Measurements from ENCODE around the gene CASTOR1. TPM values are rescaled to one million over a fixed set of nuclear protein-coding genes. Genes with fewer than 3 reads are reported as not detected.

The CASTOR1 gene
- total and polyA plus RNA-seq, 12 donors = 2.8 to 14.7 (median 6.2) TPM

DNA sequence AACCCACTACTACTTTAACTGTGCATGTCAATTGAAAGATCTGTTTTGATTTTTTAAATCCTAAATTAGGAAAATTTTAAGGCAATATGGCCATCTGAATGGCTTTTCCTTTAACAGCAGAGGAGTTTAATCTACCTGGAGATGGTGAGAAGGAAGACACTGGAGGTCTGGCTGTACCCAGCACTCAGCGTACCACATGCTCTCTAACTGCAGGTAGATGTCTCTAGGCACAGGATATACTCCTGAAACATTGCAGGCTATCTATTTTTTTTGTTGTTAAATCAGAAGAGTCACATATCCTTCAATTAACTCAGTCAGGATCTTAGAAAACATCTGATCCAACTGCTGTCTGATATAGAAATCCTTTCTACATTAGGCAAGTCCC lies 17.3 kb upstream of the CASTOR1 start:
- intact Hi-C loops (cut with DNase I) = no loop called here
- peak overlapping the region in 9 of 10 donors; percentile 67 to 92 (median 82) for H3K27ac ChIP-seq

DNA sequence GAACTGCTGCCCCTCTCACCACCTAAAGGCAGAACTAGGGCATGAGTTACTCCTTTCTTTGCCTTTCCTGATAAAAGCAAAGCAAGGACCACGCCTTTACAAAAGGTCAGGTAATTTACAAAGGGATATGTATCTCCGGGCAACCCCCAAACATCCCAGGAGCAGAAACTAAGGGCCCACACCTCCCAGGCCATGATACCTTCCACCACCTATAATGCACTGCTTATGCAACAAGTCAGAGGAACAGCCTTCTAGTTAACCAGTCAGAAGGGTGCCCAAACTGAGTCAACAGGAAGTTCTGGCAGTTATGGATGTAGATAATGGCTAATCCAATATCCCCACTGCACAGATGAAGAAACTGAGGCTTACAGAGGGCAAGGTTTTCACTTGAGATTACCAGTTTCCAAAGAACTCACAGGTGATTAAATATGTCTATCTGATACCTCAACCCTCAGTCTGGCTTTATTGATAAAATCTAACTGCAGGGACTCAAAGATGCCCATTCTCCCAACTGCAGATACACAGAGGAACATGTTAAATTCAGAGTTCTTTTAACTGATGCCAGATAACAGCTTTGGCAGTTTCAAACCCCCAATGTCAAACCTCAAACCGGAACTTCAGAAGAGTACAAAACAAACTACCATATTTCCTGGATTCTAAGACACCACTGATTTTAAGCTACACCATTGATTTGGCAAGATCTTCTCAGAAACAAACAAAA lies 16.8 kb upstream of the CASTOR1 start:
- ATAC-seq = no peak
- DNase-seq = no peak
- peak overlapping the region in 3 of 10 donors; percentile 3 to 26 (median 7) for H3K4me3 ChIP-seq
- 52 to 63% methylated on average over 3 of the region's 3 CpGs for WGBS, 2 donors
- intact Hi-C loops (cut with DNase I) = loop anchor here in 2 of 10 donors (2.0 kb wide), 3 partner anchors 15 to 21 kb away; partner anchors contain the start of gene TBC1D10A (in 1 of the 2)
- H3K4me1 ChIP-seq = peaks cover 47 to 100% (median 98%) of the 10 kb centered on the region in 9 donors
- peak overlapping the region; percentile 42 to 92 (median 80) for H3K27ac ChIP-seq
- TF ChIP-seq, protein P1, sequence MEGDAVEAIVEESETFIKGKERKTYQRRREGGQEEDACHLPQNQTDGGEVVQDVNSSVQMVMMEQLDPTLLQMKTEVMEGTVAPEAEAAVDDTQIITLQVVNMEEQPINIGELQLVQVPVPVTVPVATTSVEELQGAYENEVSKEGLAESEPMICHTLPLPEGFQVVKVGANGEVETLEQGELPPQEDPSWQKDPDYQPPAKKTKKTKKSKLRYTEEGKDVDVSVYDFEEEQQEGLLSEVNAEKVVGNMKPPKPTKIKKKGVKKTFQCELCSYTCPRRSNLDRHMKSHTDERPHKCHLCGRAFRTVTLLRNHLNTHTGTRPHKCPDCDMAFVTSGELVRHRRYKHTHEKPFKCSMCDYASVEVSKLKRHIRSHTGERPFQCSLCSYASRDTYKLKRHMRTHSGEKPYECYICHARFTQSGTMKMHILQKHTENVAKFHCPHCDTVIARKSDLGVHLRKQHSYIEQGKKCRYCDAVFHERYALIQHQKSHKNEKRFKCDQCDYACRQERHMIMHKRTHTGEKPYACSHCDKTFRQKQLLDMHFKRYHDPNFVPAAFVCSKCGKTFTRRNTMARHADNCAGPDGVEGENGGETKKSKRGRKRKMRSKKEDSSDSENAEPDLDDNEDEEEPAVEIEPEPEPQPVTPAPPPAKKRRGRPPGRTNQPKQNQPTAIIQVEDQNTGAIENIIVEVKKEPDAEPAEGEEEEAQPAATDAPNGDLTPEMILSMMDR (IDR thresholded peaks at IDR 0.05) = no peak
- H3K36me3 ChIP-seq = peaks cover 0 to 25% (median 0%) of the 10 kb centered on the region in 9 donors
- no peaks in the 10 kb centered on the region for H3K27me3 ChIP-seq
- no peaks in the 10 kb centered on the region for H3K9me3 ChIP-seq

More for the DNA sequence above, 17.3 kb upstream of the CASTOR1 start:
- no peaks in the 10 kb centered on the region for H3K27me3 ChIP-seq
- peaks cover 50 to 100% (median 98%) of the 10 kb centered on the region in 9 donors for H3K4me1 ChIP-seq
- DNase-seq (no peak), ATAC-seq (no peak)
- no peaks in the 10 kb centered on the region for H3K9me3 ChIP-seq
- H3K36me3 ChIP-seq = peaks cover 0 to 23% (median 0%) of the 10 kb centered on the region in 9 donors
- TF ChIP-seq, protein P1 (IDR thresholded peaks at IDR 0.05) = no peak
- WGBS, 2 donors = 93 to 97% methylated on average over 1 of the region's 1 CpG
- H3K4me3 ChIP-seq = peak overlapping the region in 1 of 10 donors; percentile 0

DNA sequence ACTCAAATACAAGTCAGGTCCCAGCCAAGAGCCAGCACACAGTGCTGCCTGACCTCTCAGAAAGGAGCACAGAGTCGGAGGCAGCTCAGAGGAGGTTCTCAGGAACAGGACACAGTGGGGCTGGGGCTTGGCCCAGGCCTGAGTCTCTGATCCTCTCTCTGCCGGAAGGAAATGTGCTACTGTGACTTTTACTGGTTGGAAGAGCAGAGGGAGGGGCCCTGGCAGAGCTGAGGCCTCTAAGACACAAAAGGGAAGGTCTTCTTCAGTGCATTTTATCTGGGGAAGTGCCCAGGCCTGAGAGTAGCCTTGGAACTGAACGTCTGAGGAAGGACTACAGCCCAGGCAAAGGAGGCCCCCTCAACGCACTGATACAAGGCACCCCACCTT lies 16.2 kb upstream of the CASTOR1 start:
- TF ChIP-seq, protein P1 (IDR thresholded peaks at IDR 0.05) = no peak
- Histone ChIP-seq H3K27me3 (no peaks in the 10 kb centered on the region), H3K4me3 (peak overlapping the region in 3 of 10 donors; percentile 3 to 26 (median 7)), H3K4me1 (peaks cover 41 to 100% (median 98%) of the 10 kb centered on the region in 9 donors), H3K36me3 (peaks cover 0 to 31% (median 0%) of the 10 kb centered on the region in 9 donors), H3K27ac (peak overlapping the region; percentile 67 to 92 (median 80)), H3K9me3 (no peaks in the 10 kb centered on the region)
- ATAC-seq (peak; percentile 77 to 90 (median 84)), DNase-seq (peak; percentile 68 to 78)
- intact Hi-C loops (cut with DNase I) = loop anchor here in 2 of 10 donors (2.0 kb wide), 3 partner anchors 15 to 21 kb away; partner anchors contain the start of gene TBC1D10A (in 1 of the 2)
- WGBS, 2 donors = 29 to 56% methylated on average over 4 of the region's 4 CpGs

DNA sequence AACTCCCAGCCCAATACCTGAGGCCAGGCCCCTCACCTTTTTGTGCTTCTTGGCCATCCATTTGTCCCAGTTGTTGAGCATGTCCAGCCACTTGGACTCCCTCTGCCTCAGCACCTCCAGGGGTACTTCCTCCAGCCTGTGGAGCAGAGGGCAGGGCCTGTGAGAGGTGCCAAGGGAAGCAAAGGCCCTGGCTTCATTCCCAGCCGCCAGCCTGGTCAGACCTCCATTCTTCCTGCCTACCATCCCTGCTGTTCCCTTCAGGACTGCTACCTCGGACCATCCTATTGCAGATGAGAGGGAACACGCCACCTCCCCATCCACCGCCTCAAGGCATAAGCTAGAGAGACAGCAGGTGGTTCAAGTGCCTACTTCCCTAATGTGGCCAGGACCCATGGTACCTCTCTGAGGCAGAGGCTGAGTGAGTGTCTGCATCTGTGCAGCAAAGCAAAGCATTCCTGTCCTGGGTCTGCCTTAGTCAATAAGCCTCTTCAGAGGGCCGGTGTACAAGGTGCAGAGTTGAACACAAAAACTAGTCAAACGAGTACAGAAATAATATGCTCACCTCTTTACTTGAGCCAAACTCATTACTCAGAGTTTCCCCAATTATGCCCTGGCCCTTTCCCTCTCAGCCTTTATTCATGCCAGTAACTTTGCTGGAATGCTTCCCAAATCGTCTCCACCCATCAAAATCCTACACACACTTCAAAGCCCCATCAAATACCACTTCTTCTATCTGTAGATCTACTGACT lies 15.4 kb upstream of the CASTOR1 start:
- H3K36me3 ChIP-seq = peaks cover 0 to 39% (median 0%) of the 10 kb centered on the region in 9 donors
- DNase-seq (peak in 1 of 2 donors; percentile 49), ATAC-seq (peak in 2 of 8 donors; percentile 11 to 15)
- peaks cover 36 to 100% (median 95%) of the 10 kb centered on the region in 9 donors for H3K4me1 ChIP-seq
- peak overlapping the region; percentile 67 to 92 (median 80) for H3K27ac ChIP-seq
- TF ChIP-seq, protein P1 (IDR thresholded peaks at IDR 0.05) = no peak
- H3K27me3 ChIP-seq = no peaks in the 10 kb centered on the region
- no peaks in the 10 kb centered on the region for H3K9me3 ChIP-seq
- peak overlapping the region in 1 of 10 donors; percentile 12 for H3K4me3 ChIP-seq
- WGBS, 2 donors = 66 to 70% methylated on average over 7 of the region's 7 CpGs
- intact Hi-C loops (cut with DNase I) = loop anchor here in 2 of 10 donors (2.0 kb wide), 3 partner anchors 14 to 22 kb away; partner anchors contain the start of gene TBC1D10A (in 1 of the 2)

Data from heart right ventricle (tissue), 16 donors.